ENCODE results near the gene MEF2B.

The MEF2B gene

GRCh38 chr19:19170053-19170872, at the start of gene MEF2B:
Gene MEF2B (minus strand): TSS chr19:19170263. CDS start chr19:19150735, 19,528 bp downstream.
- Histone ChIP-seq H3K9me3 (ENCODE audit: control insufficient read depth, insufficient read depth, low read depth, low read length) (no peaks in the 10 kb centered on the region), H3K9ac (ENCODE audit: low read length) (no peak within 1 kb of the TSS), H3K4me1 (ENCODE audit: control insufficient read depth, insufficient read depth, low read length) (peaks cover 12% of the 10 kb centered on the region), H3K27ac (ENCODE audit: low read depth, low read length) (no peak within 1 kb of the TSS), H3K4me3 (ENCODE audit: low read depth, low read length) (peak within 1 kb of the TSS; percentile 63), H3K36me3 (ENCODE audit: control insufficient read depth, insufficient read depth, low read length) (no peaks in the 10 kb centered on the region), H3K27me3 (ENCODE audit: control insufficient read depth, insufficient read depth, low read length) (peaks cover 45% of the 10 kb centered on the region)

DNA sequence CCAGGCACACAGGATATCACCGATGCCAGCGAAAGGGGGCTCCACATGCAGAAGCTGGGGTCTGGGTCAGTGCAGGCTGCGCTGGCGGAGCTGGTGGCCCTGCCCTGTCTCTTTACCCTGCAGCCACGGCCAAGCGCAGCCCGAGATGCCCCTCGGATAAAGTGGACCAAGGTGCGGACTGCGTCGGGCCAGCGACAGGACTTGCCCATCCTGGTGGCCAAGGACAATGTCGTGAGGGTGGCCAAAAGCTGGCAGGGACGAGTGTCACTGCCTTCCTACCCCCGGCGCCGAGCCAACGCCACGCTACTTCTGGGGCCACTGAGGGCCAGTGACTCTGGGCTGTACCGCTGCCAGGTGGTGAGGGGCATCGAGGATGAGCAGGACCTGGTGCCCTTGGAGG, 48.8 kb upstream of the MEF2B start:
- Histone ChIP-seq H3K4me1 (ENCODE audit: control insufficient read depth, insufficient read depth, low read length) (0 out of 2 replicates have a peak, but pooled peaks cover 2% of the 10 kb centered on the region), H3K9me3 (ENCODE audit: control insufficient read depth, insufficient read depth, low read depth, low read length) (0 out of 2 replicates have a peak, but pooled peaks cover 3% of the 10 kb centered on the region), H3K27me3 (ENCODE audit: control insufficient read depth, insufficient read depth, low read length) (peaks cover 48% of the 10 kb centered on the region), H3K4me3 (ENCODE audit: low read depth, low read length) (no peak overlapping the region), H3K36me3 (ENCODE audit: control insufficient read depth, insufficient read depth, low read length) (no peaks in the 10 kb centered on the region), H3K27ac (ENCODE audit: low read depth, low read length) (no peak overlapping the region), H3K9ac (ENCODE audit: low read length) (no peak overlapping the region)

- Histone ChIP-seq H3K4me3 (ENCODE audit: low read depth, low read length) (no peak overlapping the region), H3K9ac (ENCODE audit: low read length) (no peak overlapping the region), H3K27me3 (ENCODE audit: control insufficient read depth, insufficient read depth, low read length) (peaks cover 52% of the 10 kb centered on the region), H3K27ac (ENCODE audit: low read depth, low read length) (no peak overlapping the region), H3K9me3 (ENCODE audit: control insufficient read depth, insufficient read depth, low read depth, low read length) (no peaks in the 10 kb centered on the region), H3K36me3 (ENCODE audit: control insufficient read depth, insufficient read depth, low read length) (no peaks in the 10 kb centered on the region), H3K4me1 (ENCODE audit: control insufficient read depth, insufficient read depth, low read length) (0 out of 2 replicates have a peak, but pooled peaks cover 7% of the 10 kb centered on the region)
These were observed 47.0 kb upstream of the MEF2B start for GRCh38 chr19:19217099-19217498.

DNA sequence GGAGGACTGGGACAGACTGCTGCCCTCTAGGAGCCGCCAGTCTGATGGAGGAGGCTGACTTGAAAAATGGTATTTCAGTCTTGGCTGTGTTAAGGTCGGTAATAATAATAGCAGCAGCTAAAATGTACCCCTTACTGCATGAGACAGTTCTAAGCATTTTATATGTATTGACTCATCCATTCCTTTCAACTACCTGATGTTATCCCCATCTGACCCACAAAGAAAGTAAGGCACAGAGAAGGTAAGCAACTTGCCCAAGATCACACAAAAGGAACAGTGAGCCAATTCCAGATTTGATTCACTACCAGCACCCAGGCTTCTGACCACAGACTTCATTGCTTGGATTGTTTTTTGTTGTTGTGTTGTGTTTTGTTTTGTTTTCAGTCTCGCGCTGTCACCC, 45.7 kb upstream of the MEF2B start:
- Histone ChIP-seq H3K4me1 (ENCODE audit: control insufficient read depth, insufficient read depth, low read length) (0 out of 2 replicates have a peak, but pooled peaks cover 7% of the 10 kb centered on the region), H3K27ac (ENCODE audit: low read depth, low read length) (no peak overlapping the region), H3K4me3 (ENCODE audit: low read depth, low read length) (no peak overlapping the region), H3K36me3 (ENCODE audit: control insufficient read depth, insufficient read depth, low read length) (no peaks in the 10 kb centered on the region), H3K27me3 (ENCODE audit: control insufficient read depth, insufficient read depth, low read length) (peaks cover 61% of the 10 kb centered on the region), H3K9me3 (ENCODE audit: control insufficient read depth, insufficient read depth, low read depth, low read length) (no peaks in the 10 kb centered on the region), H3K9ac (ENCODE audit: low read length) (no peak overlapping the region)

- Histone ChIP-seq H3K9ac (ENCODE audit: low read length) (no peak overlapping the region), H3K4me3 (ENCODE audit: low read depth, low read length) (no peak overlapping the region), H3K27me3 (ENCODE audit: control insufficient read depth, insufficient read depth, low read length) (peaks cover 70% of the 10 kb centered on the region), H3K36me3 (ENCODE audit: control insufficient read depth, insufficient read depth, low read length) (no peaks in the 10 kb centered on the region), H3K27ac (ENCODE audit: low read depth, low read length) (no peak overlapping the region), H3K4me1 (ENCODE audit: control insufficient read depth, insufficient read depth, low read length) (0 out of 2 replicates have a peak, but pooled peaks cover 7% of the 10 kb centered on the region), H3K9me3 (ENCODE audit: control insufficient read depth, insufficient read depth, low read depth, low read length) (no peaks in the 10 kb centered on the region)
These were observed 44.8 kb upstream of the MEF2B start for GRCh38 chr19:19214892-19215291.

DNA sequence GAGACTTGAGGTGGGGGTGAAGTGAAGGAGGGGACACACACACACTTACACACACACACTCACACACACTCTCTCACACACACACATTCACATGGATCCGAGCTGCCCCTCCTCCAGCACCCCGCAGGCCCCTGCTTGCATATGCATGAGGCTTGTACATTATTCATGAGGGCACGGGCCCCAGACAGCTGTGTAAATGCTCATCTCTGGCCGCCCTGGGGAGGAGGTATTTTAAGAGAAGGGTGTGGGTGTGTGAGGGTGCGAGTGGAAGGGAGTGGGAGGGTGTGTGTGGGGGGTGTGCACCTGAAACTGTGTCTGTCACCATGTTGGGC, 44.1 kb upstream of the MEF2B start:
- Histone ChIP-seq H3K9me3 (ENCODE audit: control insufficient read depth, insufficient read depth, low read depth, low read length) (no peaks in the 10 kb centered on the region), H3K27ac (ENCODE audit: low read depth, low read length) (no peak overlapping the region), H3K4me1 (ENCODE audit: control insufficient read depth, insufficient read depth, low read length) (0 out of 2 replicates have a peak, but pooled peaks cover 7% of the 10 kb centered on the region), H3K36me3 (ENCODE audit: control insufficient read depth, insufficient read depth, low read length) (no peaks in the 10 kb centered on the region), H3K27me3 (ENCODE audit: control insufficient read depth, insufficient read depth, low read length) (peaks cover 74% of the 10 kb centered on the region), H3K9ac (ENCODE audit: low read length) (no peak overlapping the region), H3K4me3 (ENCODE audit: low read depth, low read length) (no peak overlapping the region)

DNA sequence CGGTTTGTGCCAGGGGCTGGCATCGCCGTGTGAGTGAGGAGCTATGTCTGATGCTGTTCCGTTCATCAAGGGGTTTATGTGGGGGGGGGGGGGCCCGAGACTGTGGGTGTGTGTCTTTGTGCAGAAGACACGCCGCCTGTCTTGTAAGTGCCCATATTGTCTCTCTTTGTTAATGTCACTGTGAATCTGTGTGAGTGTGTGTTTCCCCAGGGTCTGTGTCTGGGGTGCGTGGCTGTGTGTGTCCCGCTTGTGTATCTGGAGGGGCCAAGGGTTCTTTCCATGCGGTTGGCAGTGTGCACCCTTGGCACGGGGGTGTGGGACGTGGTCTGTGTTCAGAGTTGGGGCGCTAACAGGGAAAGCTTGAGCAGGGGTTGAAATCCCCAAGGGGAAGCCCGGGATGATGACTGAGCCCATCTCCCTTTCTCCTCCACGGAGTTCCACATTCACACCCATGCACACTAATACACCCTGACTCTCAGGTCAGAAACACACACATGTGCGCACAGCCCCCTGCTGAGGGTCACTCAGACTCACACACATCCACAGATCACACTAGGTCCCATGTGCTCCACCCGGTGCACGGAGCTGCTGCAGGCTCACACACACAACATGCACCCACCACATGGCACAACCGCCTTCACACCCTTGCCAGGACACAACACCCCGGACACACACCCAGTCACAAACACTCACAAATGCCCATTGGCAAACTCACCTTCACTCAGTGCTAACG, 43.5 kb upstream of the MEF2B start:
- Histone ChIP-seq H3K4me1 (ENCODE audit: control insufficient read depth, insufficient read depth, low read length) (0 out of 2 replicates have a peak, but pooled peaks cover 7% of the 10 kb centered on the region), H3K9me3 (ENCODE audit: control insufficient read depth, insufficient read depth, low read depth, low read length) (no peaks in the 10 kb centered on the region), H3K36me3 (ENCODE audit: control insufficient read depth, insufficient read depth, low read length) (no peaks in the 10 kb centered on the region), H3K9ac (ENCODE audit: low read length) (no peak overlapping the region), H3K27me3 (ENCODE audit: control insufficient read depth, insufficient read depth, low read length) (peaks cover 75% of the 10 kb centered on the region), H3K27ac (ENCODE audit: low read depth, low read length) (no peak overlapping the region), H3K4me3 (ENCODE audit: low read depth, low read length) (no peak overlapping the region)

GRCh38 chr19:19212916-19213315, 42.9 kb upstream of the MEF2B start:
- H3K27me3 ChIP-seq (ENCODE audit: control insufficient read depth, insufficient read depth, low read length), result peaks cover 79% of the 10 kb centered on the region
- 0 out of 2 replicates have a peak, but pooled peaks cover 7% of the 10 kb centered on the region for H3K4me1 ChIP-seq (ENCODE audit: control insufficient read depth, insufficient read depth, low read length)
- no peak overlapping the region for H3K4me3 ChIP-seq (ENCODE audit: low read depth, low read length)

DNA sequence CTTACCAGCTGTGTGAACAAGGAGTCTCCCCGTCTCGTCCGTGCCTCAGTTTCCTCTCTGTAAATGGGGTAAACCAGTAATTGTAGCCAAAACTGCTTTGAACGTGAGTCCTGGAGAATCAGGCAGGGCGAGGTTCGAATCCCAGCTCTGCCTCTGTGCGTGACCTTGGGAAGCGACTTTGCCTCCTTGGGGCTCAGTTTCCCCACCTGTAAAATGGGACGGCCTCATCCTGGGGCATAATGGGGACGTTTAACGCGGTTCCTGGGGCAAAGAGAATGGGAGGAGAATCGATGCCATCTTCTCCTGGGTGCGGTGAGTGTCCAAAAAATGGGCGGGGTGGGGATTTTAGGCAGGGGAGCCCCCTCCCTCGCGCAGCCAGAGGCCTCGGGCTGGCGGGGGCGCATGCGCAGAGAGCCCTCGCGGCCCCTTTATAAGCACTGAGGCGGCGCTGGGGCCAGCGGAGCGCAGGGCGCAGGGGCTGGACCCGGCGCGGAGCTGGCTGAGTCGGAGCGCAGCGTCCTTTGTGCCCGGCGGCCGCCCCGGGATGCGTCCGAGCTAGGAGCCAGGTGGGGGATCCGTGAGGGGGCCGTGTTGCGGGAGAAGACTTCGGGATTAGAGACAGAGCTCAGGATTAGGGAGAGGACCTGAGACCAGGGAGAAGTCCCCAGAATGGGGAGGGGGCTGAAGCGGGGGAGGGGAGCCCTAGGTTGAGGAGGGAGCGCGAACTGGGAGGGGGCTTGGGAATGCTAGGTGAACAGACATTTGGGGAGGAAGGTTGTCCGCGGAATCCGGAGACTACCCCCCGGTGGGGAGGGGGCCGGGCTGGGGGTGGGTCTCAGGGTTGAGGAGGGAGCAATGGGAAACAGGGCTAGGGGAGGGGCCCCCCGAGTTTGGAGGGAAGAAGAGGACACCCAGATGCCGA, 41.7 kb upstream of the MEF2B start, which contains the start of gene NCAN:
Gene NCAN (plus strand): TSS at position 460 of the 922 bp plus-strand sequence. CDS start 4,996 bp downstream, outside the sequence.
- no peak within 1 kb of the TSS for H3K9ac ChIP-seq (ENCODE audit: low read length)
- peaks cover 88% of the 10 kb centered on the region for H3K27me3 ChIP-seq (ENCODE audit: control insufficient read depth, insufficient read depth, low read length)
- no peak within 1 kb of the TSS for H3K27ac ChIP-seq (ENCODE audit: low read depth, low read length)
- H3K9me3 ChIP-seq (ENCODE audit: control insufficient read depth, insufficient read depth, low read depth, low read length), result no peaks in the 10 kb centered on the region
- peak within 1 kb of the TSS; percentile 71 for H3K4me3 ChIP-seq (ENCODE audit: low read depth, low read length)
- H3K4me1 ChIP-seq (ENCODE audit: control insufficient read depth, insufficient read depth, low read length), result 0 out of 2 replicates have a peak, but pooled peaks cover 7% of the 10 kb centered on the region
- no peaks in the 10 kb centered on the region for H3K36me3 ChIP-seq (ENCODE audit: control insufficient read depth, insufficient read depth, low read length)

More at GRCh38 chr19:19212916-19213315, 42.9 kb upstream of the MEF2B start:
- Histone ChIP-seq H3K27ac (ENCODE audit: low read depth, low read length) (no peak overlapping the region), H3K9me3 (ENCODE audit: control insufficient read depth, insufficient read depth, low read depth, low read length) (no peaks in the 10 kb centered on the region), H3K36me3 (ENCODE audit: control insufficient read depth, insufficient read depth, low read length) (no peaks in the 10 kb centered on the region), H3K9ac (ENCODE audit: low read length) (no peak overlapping the region)

GRCh38 chr19:19209372-19209771, 39.3 kb upstream of the MEF2B start:
- no peaks in the 10 kb centered on the region for H3K36me3 ChIP-seq (ENCODE audit: control insufficient read depth, insufficient read depth, low read length)
- H3K27ac ChIP-seq (ENCODE audit: low read depth, low read length), result no peak overlapping the region
- 0 out of 2 replicates have a peak, but pooled peaks cover 7% of the 10 kb centered on the region for H3K4me1 ChIP-seq (ENCODE audit: control insufficient read depth, insufficient read depth, low read length)
- no peak overlapping the region for H3K9ac ChIP-seq (ENCODE audit: low read length)
- no peaks in the 10 kb centered on the region for H3K9me3 ChIP-seq (ENCODE audit: control insufficient read depth, insufficient read depth, low read depth, low read length)
- peaks cover 98% of the 10 kb centered on the region for H3K27me3 ChIP-seq (ENCODE audit: control insufficient read depth, insufficient read depth, low read length)
- no peak overlapping the region for H3K4me3 ChIP-seq (ENCODE audit: low read depth, low read length)
